HEK293 (cell line): ENCODE measurements around the gene FSCN2.
A peak's percentile ranks its signal among the peaks of the same experiment; 100 is the strongest.

Source experiments
- ATF2 ChIP-seq: fragments of 450-650 bp; formaldehyde crosslinking; IDR thresholded peaks from 2 replicates; pipeline ENCODE4 v1.5.1; 2016; ENCODE audit warnings: missing biosample characterization, missing genetic modification characterization, low read depth
- IKZF3 ChIP-seq: fragments of 450-650 bp; IDR thresholded peaks from 2 replicates; pipeline ENCODE4 v1.5.0; 2018; ENCODE audit warnings: missing biosample characterization, mild to moderate bottlenecking, missing genetic modification characterization, moderate library complexity
- KLF10 ChIP-seq: fragments of 450-650 bp; IDR thresholded peaks from 2 replicates; pipeline ENCODE4 v1.5.1; 2018; ENCODE audit warnings: missing biosample characterization, mild to moderate bottlenecking, missing genetic modification characterization
- MEIS1 ChIP-seq: sonication (generic); formaldehyde crosslinking; IDR thresholded peaks from 2 replicates; pipeline ENCODE4 v1.8.1; 2022; ENCODE audit warnings: missing genetic modification reagents, mild to moderate bottlenecking, borderline replicate concordance
- MZF1 ChIP-seq: fragments of 450-650 bp; formaldehyde crosslinking; IDR thresholded peaks from 2 replicates; pipeline ENCODE4 v1.5.1; 2017; ENCODE audit warnings: missing biosample characterization, missing genetic modification characterization, borderline replicate concordance
- OSR2 ChIP-seq: fragments of 450-650 bp; formaldehyde crosslinking; IDR thresholded peaks from 2 replicates; pipeline ENCODE4 v1.5.1; 2016; ENCODE audit warnings: missing biosample characterization, missing genetic modification characterization
- SP2 ChIP-seq: fragments of 450-650 bp; formaldehyde crosslinking; IDR thresholded peaks from 2 replicates; pipeline ENCODE4 v1.5.1; 2016; ENCODE audit warnings: missing biosample characterization, missing genetic modification characterization
- TRIM28 ChIP-seq: IDR thresholded peaks from 2 replicates; pipeline ENCODE4 v1.6.1; 2011; ENCODE audit warnings: low read length, control low read depth, borderline replicate concordance
- WT1 ChIP-seq: fragments of 450-650 bp; formaldehyde crosslinking; IDR thresholded peaks from 2 replicates; pipeline ENCODE4 v1.5.1; 2016; ENCODE audit warnings: missing biosample characterization, missing genetic modification characterization
- YY2 ChIP-seq: fragments of 450-650 bp; formaldehyde crosslinking; IDR thresholded peaks from 2 replicates; pipeline ENCODE4 v1.5.1; 2016; ENCODE audit warnings: missing biosample characterization, missing genetic modification characterization
- ZBTB48 ChIP-seq: fragments of 450-650 bp; formaldehyde crosslinking; IDR thresholded peaks from 2 replicates; pipeline ENCODE4 v1.5.1; 2016; ENCODE audit warnings: missing biosample characterization, missing genetic modification characterization
- ZBTB49 ChIP-seq: fragments of 450-650 bp; formaldehyde crosslinking; IDR thresholded peaks from 2 replicates; pipeline ENCODE4 v1.5.1; 2016; ENCODE audit warnings: missing biosample characterization, missing genetic modification characterization, low read depth
- ZNF114 ChIP-seq: fragments of 450-650 bp; formaldehyde crosslinking; IDR thresholded peaks from 2 replicates; pipeline ENCODE4 v1.5.0; 2017; ENCODE audit warnings: missing biosample characterization, missing genetic modification characterization
- ZNF16 ChIP-seq: fragments of 450-650 bp; formaldehyde crosslinking; IDR thresholded peaks from 2 replicates; pipeline ENCODE4 v1.5.1; 2016; ENCODE audit warnings: low read depth, missing biosample characterization, missing genetic modification characterization
- ZNF184 ChIP-seq: fragments of 450-650 bp; IDR thresholded peaks from 2 replicates; pipeline ENCODE4 v1.5.1; 2018; ENCODE audit warnings: missing biosample characterization, mild to moderate bottlenecking, missing genetic modification characterization
- ZNF211 ChIP-seq: fragments of 450-650 bp; formaldehyde crosslinking; IDR thresholded peaks from 2 replicates; pipeline ENCODE4 v1.5.1; 2016; ENCODE audit warnings: low read depth, missing biosample characterization, missing genetic modification characterization
- ZNF24 ChIP-seq: fragments of 450-650 bp; formaldehyde crosslinking; IDR thresholded peaks from 2 replicates; pipeline ENCODE4 v1.5.1; 2016; ENCODE audit warnings: missing biosample characterization, missing genetic modification characterization
- ZNF473 ChIP-seq: fragments of 450-650 bp; formaldehyde crosslinking; IDR thresholded peaks from 2 replicates; pipeline ENCODE4 v1.5.1; 2017; ENCODE audit warnings: missing biosample characterization, missing genetic modification characterization
- ZNF48 ChIP-seq: fragments of 450-650 bp; formaldehyde crosslinking; IDR thresholded peaks from 2 replicates; pipeline ENCODE4 v1.5.1; 2016; ENCODE audit warnings: missing biosample characterization, missing genetic modification characterization
- ZNF513 ChIP-seq: fragments of 450-650 bp; IDR thresholded peaks from 2 replicates; pipeline ENCODE4 v1.5.1; 2018; ENCODE audit warnings: missing biosample characterization, missing genetic modification characterization
- ZNF514 ChIP-seq: fragments of 450-650 bp; formaldehyde crosslinking; IDR thresholded peaks from 2 replicates; pipeline ENCODE4 v1.5.1; 2016; ENCODE audit warnings: missing biosample characterization, missing genetic modification characterization
- ZNF521 ChIP-seq: fragments of 450-650 bp; formaldehyde crosslinking; IDR thresholded peaks from 2 replicates; pipeline ENCODE4 v1.5.1; 2017; ENCODE audit warnings: missing biosample characterization, mild to moderate bottlenecking, missing genetic modification characterization
- ZNF548 ChIP-seq: fragments of 450-650 bp; formaldehyde crosslinking; IDR thresholded peaks from 2 replicates; pipeline ENCODE4 v1.5.1; 2016; ENCODE audit warnings: missing biosample characterization, missing genetic modification characterization
- ZNF596 ChIP-seq: fragments of 450-650 bp; IDR thresholded peaks from 2 replicates; pipeline ENCODE4 v1.5.0; 2018; ENCODE audit warnings: missing biosample characterization, mild to moderate bottlenecking, missing genetic modification characterization, moderate library complexity
- ZNF621 ChIP-seq: fragments of 450-650 bp; formaldehyde crosslinking; IDR thresholded peaks from 2 replicates; pipeline ENCODE4 v1.5.1; 2017; ENCODE audit warnings: missing biosample characterization, missing genetic modification characterization
- ZNF658 ChIP-seq: fragments of 450-650 bp; formaldehyde crosslinking; IDR thresholded peaks from 2 replicates; pipeline ENCODE4; 2016; ENCODE audit warnings: missing biosample characterization, missing genetic modification characterization
- ZNF660 ChIP-seq: fragments of 450-650 bp; IDR thresholded peaks from 2 replicates; pipeline ENCODE4 v1.5.1; 2018; ENCODE audit warnings: missing biosample characterization, mild to moderate bottlenecking, missing genetic modification characterization
- ZNF777 ChIP-seq: fragments of 450-650 bp; formaldehyde crosslinking; IDR thresholded peaks from 2 replicates; pipeline ENCODE4 v1.5.1; 2017; ENCODE audit warnings: missing biosample characterization, missing genetic modification characterization, borderline replicate concordance
- TF ChIP-seq, protein P1 (sequence below): fragments of 450-650 bp; formaldehyde crosslinking; IDR thresholded peaks from 2 replicates; pipeline ENCODE4; 2016; ENCODE audit warnings: missing biosample characterization, missing genetic modification characterization
- TF ChIP-seq, protein P2 (sequence below): fragments of 450-650 bp; IDR thresholded peaks from 2 replicates; pipeline ENCODE4 v1.5.1; 2018; ENCODE audit warnings: missing biosample characterization, mild to moderate bottlenecking, missing genetic modification characterization

Gene FSCN2

DNA sequence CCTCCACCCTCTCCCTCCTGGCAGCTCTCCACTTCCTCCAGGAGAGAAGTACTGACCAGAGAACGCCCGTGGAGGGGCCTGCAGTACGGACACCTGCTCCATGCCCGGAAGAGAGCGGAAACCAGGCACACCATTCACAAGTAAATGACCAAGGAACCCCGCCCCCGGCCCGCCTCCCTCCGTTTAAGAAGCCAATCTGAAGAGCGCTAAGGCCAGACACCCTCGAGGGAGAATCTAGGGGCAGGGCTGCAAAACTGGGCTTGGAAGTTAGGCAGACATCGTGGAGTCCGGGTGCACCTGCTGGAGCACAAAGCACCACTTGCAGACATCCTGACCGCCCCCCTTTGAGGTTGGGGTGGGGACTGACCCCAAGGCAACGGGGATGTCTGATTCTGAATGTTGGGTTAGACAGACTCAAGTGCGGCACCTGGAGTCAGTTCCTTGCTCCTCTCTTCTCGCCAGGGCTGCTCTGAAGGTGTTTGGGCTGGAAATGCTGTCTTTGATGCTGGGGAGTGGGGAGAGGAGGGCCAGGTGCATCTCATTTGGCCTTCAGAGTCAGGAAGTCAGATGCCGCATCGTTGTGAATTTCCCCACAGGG is 24.9 kb downstream of the FSCN2 start (continued):
- TF ChIP-seq ZNF48 (tag by site-specific recombination) (no peak), ZNF514 (tag by site-specific recombination) (no peak), ZNF596 (no peak), TRIM28 (no peak), KLF10 (peak; percentile 89), SP2 (tag by site-specific recombination) (peak; percentile 79), MZF1 (no peak), WT1 (tag by site-specific recombination) (no peak), ZNF16 (no peak), IKZF3 (tag by site-specific recombination) (0 out of 2 replicates have a peak, but pooled peaks have one; percentile 7), OSR2 (tag by site-specific recombination) (no peak), ZNF114 (tag by site-specific recombination) (no peak), ZNF521 (tag by site-specific recombination) (no peak), ZNF473 (tag by site-specific recombination) (no peak), ZNF24 (no peak), MEIS1 (CRISPR knock-in tag) (no peak), ZNF777 (tag by site-specific recombination) (no peak), ZNF548 (tag by site-specific recombination) (no peak), ZNF184 (tag by site-specific recombination) (no peak), ZNF658 (tag by site-specific recombination) (no peak), ZNF513 (tag by site-specific recombination) (no peak), ZNF211 (tag by site-specific recombination) (no peak), ZNF660 (tag by site-specific recombination) (no peak), ATF2 (no peak), ZBTB48 (tag by site-specific recombination) (no peak), YY2 (tag by site-specific recombination) (no peak), ZNF621 (tag by site-specific recombination) (no peak), ZBTB49 (tag by site-specific recombination) (no peak)
- TF ChIP-seq, protein P1, sequence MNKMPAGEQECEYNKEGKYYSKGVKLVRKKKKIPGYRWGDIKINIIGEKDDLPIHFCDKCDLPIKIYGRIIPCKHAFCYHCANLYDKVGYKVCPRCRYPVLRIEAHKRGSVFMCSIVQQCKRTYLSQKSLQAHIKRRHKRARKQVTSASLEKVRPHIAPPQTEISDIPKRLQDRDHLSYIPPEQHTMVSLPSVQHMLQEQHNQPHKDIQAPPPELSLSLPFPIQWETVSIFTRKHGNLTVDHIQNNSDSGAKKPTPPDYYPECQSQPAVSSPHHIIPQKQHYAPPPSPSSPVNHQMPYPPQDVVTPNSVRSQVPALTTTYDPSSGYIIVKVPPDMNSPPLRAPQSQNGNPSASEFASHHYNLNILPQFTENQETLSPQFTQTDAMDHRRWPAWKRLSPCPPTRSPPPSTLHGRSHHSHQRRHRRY (tag by site-specific recombination): no peak
- TF ChIP-seq, protein P2, sequence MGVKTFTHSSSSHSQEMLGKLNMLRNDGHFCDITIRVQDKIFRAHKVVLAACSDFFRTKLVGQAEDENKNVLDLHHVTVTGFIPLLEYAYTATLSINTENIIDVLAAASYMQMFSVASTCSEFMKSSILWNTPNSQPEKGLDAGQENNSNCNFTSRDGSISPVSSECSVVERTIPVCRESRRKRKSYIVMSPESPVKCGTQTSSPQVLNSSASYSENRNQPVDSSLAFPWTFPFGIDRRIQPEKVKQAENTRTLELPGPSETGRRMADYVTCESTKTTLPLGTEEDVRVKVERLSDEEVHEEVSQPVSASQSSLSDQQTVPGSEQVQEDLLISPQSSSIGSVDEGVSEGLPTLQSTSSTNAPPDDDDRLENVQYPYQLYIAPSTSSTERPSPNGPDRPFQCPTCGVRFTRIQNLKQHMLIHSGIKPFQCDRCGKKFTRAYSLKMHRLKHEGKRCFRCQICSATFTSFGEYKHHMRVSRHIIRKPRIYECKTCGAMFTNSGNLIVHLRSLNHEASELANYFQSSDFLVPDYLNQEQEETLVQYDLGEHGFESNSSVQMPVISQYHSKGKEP: no peak
